SU-DHL-6 (cell line): ENCODE measurements around the gene CNGA3.

Source experiments
- H2AFZ ChIP-seq: fragments of 200-600 bp; sonication (generic); 2 replicates; pipeline ENCODE4 v1.6.1; 2014; ENCODE audit warnings: low read depth, mild to moderate bottlenecking, moderate library complexity, mixed read lengths, antibody characterized with exemption, low read length; ENCODE audit not compliant: severe bottlenecking
- H3F3A ChIP-seq: fragments of 200-600 bp; shearing (Covaris generic); 2 replicates; pipeline ENCODE4 v1.6.0; 2016; ENCODE audit warnings: antibody characterized with exemption, mild to moderate bottlenecking; ENCODE audit not compliant: insufficient read depth
- H3K27ac ChIP-seq: fragments of 200-600 bp; sonication (generic); 2 replicates; pipeline ENCODE4 v1.5.1; 2016; ENCODE audit warnings: low read depth, mild to moderate bottlenecking, low read length, moderate library complexity, mixed read lengths
- H3K27me3 ChIP-seq: fragments of 200-600 bp; sonication (generic), shearing (Covaris generic); 2 replicates; pipeline ENCODE4 v1.6.0; 2014; ENCODE audit warnings: mild to moderate bottlenecking, low read length
- H3K36me3 ChIP-seq: fragments of 200-600 bp; sonication (generic); 2 replicates; pipeline ENCODE4 v1.6.1; 2014; ENCODE audit warnings: mild to moderate bottlenecking, low read length, mixed read lengths
- H3K4me2 ChIP-seq: fragments of 300-600, 200-600 bp; shearing (Covaris generic), sonication (generic); 2 replicates; pipeline ENCODE4 v1.6.0; 2014; ENCODE audit warnings: low read length, low read depth, mild to moderate bottlenecking; ENCODE audit not compliant: poor library complexity, severe bottlenecking
- H3K4me3 ChIP-seq: fragments of 200-600 bp; sonication (generic); 2 replicates; pipeline ENCODE4 v1.5.1; 2014; ENCODE audit warnings: antibody characterized with exemption, low read length, mild to moderate bottlenecking, mixed read lengths; ENCODE audit not compliant: insufficient read depth, poor library complexity, severe bottlenecking
- H3K79me2 ChIP-seq: fragments of 200-600 bp; sonication (generic); 2 replicates; pipeline ENCODE4 v1.6.1; 2014; ENCODE audit warnings: mild to moderate bottlenecking, low read length, moderate library complexity; ENCODE audit not compliant: insufficient read depth
- H3K9ac ChIP-seq: fragments of 200-600 bp; sonication (generic); 2 replicates; pipeline ENCODE4 v1.7.0; 2014; ENCODE audit warnings: mild to moderate bottlenecking, low read length
- H3K9me2 ChIP-seq: fragments of 200-600 bp; sonication (generic); replicated peaks from 2 replicates; pipeline ENCODE4 v1.6.1; 2014; ENCODE audit warnings: low read length; ENCODE audit not compliant: insufficient read depth
- H3K9me3 ChIP-seq: fragments of 200-600 bp; sonication (generic); 2 replicates; pipeline ENCODE4 v1.6.1; 2014; ENCODE audit warnings: low read length, mixed read lengths; ENCODE audit not compliant: insufficient read depth
- H4K20me1 ChIP-seq: fragments of 200-600 bp; sonication (generic); 2 replicates; pipeline ENCODE4 v1.6.1; 2014; ENCODE audit warnings: low read depth, mild to moderate bottlenecking, antibody characterized with exemption, low read length, moderate library complexity, mixed read lengths
- EZH2phosphoT487 ChIP-seq: fragments of 200-600 bp; sonication (generic), shearing (Covaris generic); conservative IDR thresholded peaks from 2 replicates; pipeline ENCODE4 v1.6.1; 2018; ENCODE audit warnings: mild to moderate bottlenecking, antibody characterized with exemption, low read length, moderate library complexity, mixed read lengths
- TF ChIP-seq, protein P1 (sequence below): fragments of 200-600 bp; sonication (generic); IDR thresholded peaks from one replicate; pipeline ENCODE4 v1.5.1; 2017; ENCODE audit warnings: antibody characterized with exemption, mild to moderate bottlenecking, low read length, moderate library complexity; ENCODE audit not compliant: insufficient read depth, poor library complexity, severe bottlenecking

CNGA3 gene

DNA sequence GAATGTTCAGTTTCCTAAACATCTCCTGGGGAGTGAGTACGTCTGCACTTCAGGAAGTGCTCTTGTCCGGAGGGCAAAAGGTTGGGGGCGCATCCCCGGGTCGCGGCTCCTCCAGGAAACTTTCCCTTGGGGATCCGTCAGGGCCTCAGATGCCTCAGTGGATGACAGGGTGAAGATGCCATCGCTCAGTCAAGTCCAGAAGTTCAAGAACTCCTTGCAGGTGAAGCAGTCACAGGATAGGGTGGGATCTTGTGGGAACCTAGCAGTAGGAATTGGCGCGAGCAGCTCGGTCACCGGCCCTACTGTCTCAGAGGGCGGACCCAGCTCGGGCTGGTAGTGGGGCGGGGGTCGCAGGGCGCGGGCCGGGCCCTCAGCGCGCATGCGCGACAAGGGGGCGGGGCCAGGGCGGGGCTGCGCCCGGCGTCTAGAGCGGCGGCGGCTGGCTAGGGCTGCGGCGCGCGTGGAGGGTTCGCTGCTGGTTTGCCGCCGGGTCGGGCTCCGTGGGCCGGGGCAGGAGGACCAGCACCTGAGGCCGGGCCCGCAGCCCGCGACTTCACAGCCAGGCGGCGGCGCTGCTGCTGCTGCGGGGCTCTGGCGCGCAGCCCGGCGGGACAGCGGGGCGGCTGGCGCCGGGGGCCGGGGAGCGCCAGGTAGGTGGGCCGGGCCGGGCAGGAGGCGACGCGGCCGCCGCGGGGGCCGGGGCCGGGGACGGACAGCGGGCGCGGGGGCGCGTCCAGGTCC, 98.3 kb downstream of the CNGA3 start, which contains the start of gene INPP4A:
Gene INPP4A (plus strand): TSS at position 423 of the 741 bp plus-strand sequence. CDS start 75,191 bp downstream, outside the sequence.
- no peaks in the 10 kb centered on the region for H3K79me2 ChIP-seq
- peak within 1 kb of the TSS; percentile 59 for H3K9ac ChIP-seq
- peak within 1 kb of the TSS; percentile 76 for H3K4me2 ChIP-seq
- no peaks in the 10 kb centered on the region for H3K9me3 ChIP-seq
- 0 out of 2 replicates have a peak, but pooled peaks cover 4% of the 10 kb centered on the region for H3F3A ChIP-seq
- peak within 1 kb of the TSS; percentile 57 for H3K4me3 ChIP-seq
- H3K36me3 ChIP-seq = no peaks in the 10 kb centered on the region
- TF ChIP-seq EZH2phosphoT487 = no peak
- TF ChIP-seq, protein P1, sequence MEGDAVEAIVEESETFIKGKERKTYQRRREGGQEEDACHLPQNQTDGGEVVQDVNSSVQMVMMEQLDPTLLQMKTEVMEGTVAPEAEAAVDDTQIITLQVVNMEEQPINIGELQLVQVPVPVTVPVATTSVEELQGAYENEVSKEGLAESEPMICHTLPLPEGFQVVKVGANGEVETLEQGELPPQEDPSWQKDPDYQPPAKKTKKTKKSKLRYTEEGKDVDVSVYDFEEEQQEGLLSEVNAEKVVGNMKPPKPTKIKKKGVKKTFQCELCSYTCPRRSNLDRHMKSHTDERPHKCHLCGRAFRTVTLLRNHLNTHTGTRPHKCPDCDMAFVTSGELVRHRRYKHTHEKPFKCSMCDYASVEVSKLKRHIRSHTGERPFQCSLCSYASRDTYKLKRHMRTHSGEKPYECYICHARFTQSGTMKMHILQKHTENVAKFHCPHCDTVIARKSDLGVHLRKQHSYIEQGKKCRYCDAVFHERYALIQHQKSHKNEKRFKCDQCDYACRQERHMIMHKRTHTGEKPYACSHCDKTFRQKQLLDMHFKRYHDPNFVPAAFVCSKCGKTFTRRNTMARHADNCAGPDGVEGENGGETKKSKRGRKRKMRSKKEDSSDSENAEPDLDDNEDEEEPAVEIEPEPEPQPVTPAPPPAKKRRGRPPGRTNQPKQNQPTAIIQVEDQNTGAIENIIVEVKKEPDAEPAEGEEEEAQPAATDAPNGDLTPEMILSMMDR = no peak
- H3K27me3 ChIP-seq = no peaks in the 10 kb centered on the region
- H3K9me2 ChIP-seq = no peaks in the 10 kb centered on the region
- H3K27ac ChIP-seq = no peak within 1 kb of the TSS
- H2AFZ ChIP-seq = peak within 1 kb of the TSS; percentile 99
- no peaks in the 10 kb centered on the region for H4K20me1 ChIP-seq

DNA sequence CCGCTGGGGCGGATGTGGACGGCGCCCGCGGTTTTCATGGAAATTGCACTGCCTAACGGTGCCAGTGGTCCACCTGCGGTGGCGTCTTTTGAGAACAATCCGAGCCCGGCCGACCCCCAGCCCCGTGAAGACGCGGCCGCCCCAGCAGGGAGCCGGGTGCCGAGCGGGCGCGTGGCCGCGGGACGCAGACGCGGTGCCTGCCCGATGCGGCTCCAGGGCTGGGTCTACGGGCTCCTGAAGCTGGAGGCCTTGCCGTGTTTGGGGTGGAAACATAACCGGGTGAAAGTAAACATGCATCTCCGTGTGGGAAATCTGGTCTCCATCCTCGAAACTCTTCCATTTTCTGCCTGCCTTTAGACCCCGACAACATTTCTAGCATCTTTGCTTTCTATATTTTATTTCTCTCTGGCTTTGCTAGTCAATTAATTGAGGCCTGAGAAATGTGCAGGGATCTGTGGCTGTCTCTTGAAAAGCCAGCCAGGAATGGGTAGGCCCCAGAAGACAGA, 99.0 kb downstream of the CNGA3 start:
- H3K9me3 ChIP-seq = no peaks in the 10 kb centered on the region
- peak overlapping the region; percentile 57 for H3K4me3 ChIP-seq
- no peaks in the 10 kb centered on the region for H3K9me2 ChIP-seq
- H3K9ac ChIP-seq = peak overlapping the region; percentile 59
- H3K27me3 ChIP-seq = no peaks in the 10 kb centered on the region
- H4K20me1 ChIP-seq = no peaks in the 10 kb centered on the region
- no peak for TF ChIP-seq EZH2phosphoT487
- TF ChIP-seq, protein P1 = no peak
- no peak overlapping the region for H3K27ac ChIP-seq
- no peaks in the 10 kb centered on the region for H3K36me3 ChIP-seq
- 0 out of 2 replicates have a peak, but pooled peaks cover 4% of the 10 kb centered on the region for H3F3A ChIP-seq
- H3K79me2 ChIP-seq = no peaks in the 10 kb centered on the region
- H3K4me2 ChIP-seq = peak overlapping the region; percentile 76
- peak overlapping the region; percentile 25 for H2AFZ ChIP-seq

DNA sequence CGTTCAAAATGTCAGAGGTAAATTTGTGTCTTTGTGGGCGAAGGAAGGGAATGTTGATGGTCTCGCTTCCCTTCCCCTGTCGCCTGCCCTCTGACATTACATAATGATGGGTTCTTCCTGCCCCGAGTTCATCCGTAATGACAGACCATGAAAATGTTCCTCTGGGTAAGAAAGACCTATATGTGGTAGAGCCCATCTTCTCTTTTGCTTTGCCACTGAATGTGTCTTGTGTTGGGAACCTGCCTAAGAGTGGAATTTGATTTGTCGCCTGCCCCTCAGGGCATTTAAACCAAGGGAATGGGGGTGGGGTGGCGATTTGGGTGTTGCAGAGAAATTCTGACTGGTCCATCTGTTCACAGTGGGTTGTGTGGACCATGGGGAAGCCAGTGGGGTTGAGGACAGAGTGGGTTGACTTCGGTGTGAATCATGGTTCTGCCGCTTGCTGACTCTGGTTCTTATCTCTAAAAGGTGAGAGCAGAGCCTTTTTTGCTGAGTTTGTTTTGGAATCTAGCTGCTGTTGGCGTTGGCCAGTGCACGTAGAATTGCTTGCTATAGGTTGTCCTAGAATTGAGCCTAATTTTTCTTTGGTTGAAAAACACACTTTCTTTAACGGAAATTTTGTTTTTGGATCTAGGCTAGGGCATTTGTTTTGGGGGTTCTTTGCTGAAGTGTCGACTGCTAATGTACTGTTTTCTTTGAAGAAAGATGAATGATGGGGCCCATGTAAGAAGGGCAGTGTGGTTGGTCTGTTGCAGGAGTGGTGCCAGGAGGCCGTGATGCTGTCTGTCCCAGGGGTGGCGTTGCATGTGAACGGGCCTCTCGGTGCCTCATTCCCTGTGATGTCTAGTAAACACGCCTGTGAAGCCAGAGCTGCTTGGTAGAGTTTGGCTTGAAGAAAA, 99.7 kb downstream of the CNGA3 start:
- 0 out of 2 replicates have a peak, but pooled peaks cover 4% of the 10 kb centered on the region for H3F3A ChIP-seq
- TF ChIP-seq, protein P1 = no peak
- TF ChIP-seq EZH2phosphoT487 = no peak
- H3K36me3 ChIP-seq = no peaks in the 10 kb centered on the region
- peak overlapping the region; percentile 25 for H2AFZ ChIP-seq
- H3K9me2 ChIP-seq = no peaks in the 10 kb centered on the region
- H3K9me3 ChIP-seq = no peaks in the 10 kb centered on the region
- peak overlapping the region; percentile 76 for H3K4me2 ChIP-seq
- no peaks in the 10 kb centered on the region for H3K79me2 ChIP-seq
- no peaks in the 10 kb centered on the region for H3K27me3 ChIP-seq
- peak overlapping the region; percentile 59 for H3K9ac ChIP-seq
- H3K4me3 ChIP-seq = peak overlapping the region; percentile 57
- no peak overlapping the region for H3K27ac ChIP-seq
- H4K20me1 ChIP-seq = no peaks in the 10 kb centered on the region
